Activated CD4-positive, alpha-beta T cell treated with anti-CD3 and anti-CD28 coated beads, Interleukin-2, amount 50 U/mL, for 24 hours (primary cell): ENCODE measurements around the gene POU2AF2.

Experiments used
- DNase-seq, 2 donors: peaks; one replicate each; pipeline ENCODE4 v3.0.0-alpha.2; 2020; ENCODE audit warnings: low read depth in 1 of 2, low spot score in 1 of 2

The POU2AF2 gene

GRCh38 chr11:111330234-111330893, 84.8 kb downstream of the POU2AF2 start:
- DNase-seq = no peak

DNA sequence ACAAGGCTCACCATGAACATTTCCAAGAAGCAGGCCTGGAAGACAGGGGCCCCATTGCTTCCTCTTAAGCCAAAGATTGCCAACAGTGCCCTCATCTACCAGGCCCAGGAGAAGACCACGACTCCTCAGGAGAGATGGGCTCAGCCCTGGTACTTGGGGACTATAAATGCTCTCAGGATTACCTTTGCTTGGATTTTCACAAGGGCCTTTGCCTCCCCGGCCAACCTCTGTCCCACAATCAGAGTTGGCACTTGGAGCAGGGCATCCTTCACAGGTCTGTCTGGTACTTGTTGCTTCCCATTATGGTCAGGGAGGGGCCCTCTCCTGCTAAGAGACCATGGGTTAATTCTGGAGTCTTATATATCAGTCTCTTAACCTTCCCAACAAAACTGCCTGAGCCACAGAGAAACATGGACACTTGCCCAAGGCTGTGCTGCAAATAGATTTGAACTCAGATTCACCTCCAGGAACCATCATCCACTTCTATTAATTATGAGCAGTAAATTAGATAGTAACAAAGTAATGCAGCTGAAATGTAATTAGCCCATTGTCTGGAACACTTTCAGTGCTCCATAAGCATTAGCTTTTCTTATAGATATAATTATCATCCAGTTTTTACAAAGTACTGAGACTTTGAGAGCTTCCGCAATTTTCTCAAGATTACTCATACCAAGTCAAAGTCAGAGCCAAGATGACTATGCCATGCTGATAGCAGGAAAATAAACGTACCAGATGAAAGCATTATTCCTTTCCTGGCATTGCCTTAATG, 86.4 kb downstream of the POU2AF2 start:
- no peak for DNase-seq

DNA sequence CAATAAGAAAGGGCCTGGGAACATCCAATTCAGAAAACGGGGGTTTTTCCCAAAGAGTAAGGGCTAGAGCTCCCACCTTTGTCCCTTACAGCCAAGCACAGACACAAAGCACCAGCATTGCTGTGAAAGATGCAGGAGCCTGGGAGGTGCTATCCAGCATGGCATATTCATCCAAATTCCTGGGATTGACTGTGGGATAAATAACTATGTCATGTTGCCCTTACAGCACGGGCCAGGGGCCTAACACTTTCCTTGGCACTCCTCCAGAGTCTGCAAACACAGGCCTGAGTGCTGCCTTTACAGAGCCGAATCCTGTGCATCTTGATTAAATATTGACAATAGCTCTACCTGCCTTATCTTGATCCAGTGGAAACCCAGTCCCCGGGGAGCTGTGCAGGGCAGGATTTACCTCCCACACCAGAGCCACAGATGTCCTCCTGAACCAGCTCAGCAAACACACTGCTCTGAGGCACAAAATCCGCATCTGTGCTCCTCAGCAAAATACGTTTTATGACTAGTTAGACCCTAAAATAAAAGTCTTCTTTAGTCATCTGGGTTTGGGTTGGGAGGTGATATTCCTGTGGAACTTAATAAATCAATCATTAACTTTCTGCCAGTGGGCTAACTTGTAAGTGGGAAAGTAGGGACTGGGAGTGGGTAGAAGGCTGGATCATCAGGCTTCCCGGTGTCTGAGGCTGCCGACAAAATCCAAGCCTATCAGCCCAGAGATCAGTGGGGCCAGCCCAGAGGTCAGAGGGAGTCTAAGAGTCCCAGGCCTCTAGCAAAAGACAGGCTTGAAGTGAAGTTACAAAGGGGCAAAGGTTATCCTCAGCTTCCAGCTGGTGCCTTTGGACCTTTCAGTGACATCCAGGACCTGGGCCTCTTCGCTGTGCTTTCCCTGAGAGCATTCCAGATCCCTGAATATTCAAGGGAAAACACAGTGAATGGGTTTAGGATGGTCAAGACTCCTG, 89.3 kb downstream of the POU2AF2 start:
- no peak for DNase-seq

GRCh38 chr11:111335549-111335948, 90.0 kb downstream of the POU2AF2 start:
- no peak for DNase-seq
